SK-N-SH (cell line): ENCODE measurements around the gene APELA.

ENCODE experiments used
- CHD2 ChIP-seq: fragments of 150-350 bp; IDR thresholded peaks from 2 replicates; pipeline ENCODE4 v1.6.1; 2018; ENCODE audit warnings: low read length; ENCODE audit not compliant: partially characterized antibody
- GABPA ChIP-seq: IDR thresholded peaks from 2 replicates; pipeline ENCODE4 v1.4.0; 2012; ENCODE audit warnings: low read depth, mild to moderate bottlenecking
- GATA2 ChIP-seq: sonication (generic); formaldehyde crosslinking; IDR thresholded peaks from 2 replicates; pipeline ENCODE4 v1.5.0; 2020; ENCODE audit warnings: mild to moderate bottlenecking, missing genetic modification reagents
- POLR2AphosphoS5 ChIP-seq: IDR thresholded peaks from 2 replicates; pipeline ENCODE4 v1.6.1; 2012; ENCODE audit warnings: low read depth, low read length
- RAD21 ChIP-seq: IDR thresholded peaks from 2 replicates; pipeline ENCODE4 v1.6.1; 2012; ENCODE audit warnings: mild to moderate bottlenecking, low read length
- RCOR1 ChIP-seq: fragments of 150-350 bp; IDR thresholded peaks from 2 replicates; pipeline ENCODE4 v1.6.1; 2017; ENCODE audit warnings: antibody characterized with exemption, low read length
- REST ChIP-seq: IDR thresholded peaks from 2 replicates; pipeline ENCODE4 v1.6.1; 2012; ENCODE audit warnings: mild to moderate bottlenecking, low read depth, low read length, moderate library complexity
- RFX5 ChIP-seq: IDR thresholded peaks from 2 replicates; pipeline ENCODE4 v1.6.1; 2012; ENCODE audit warnings: mild to moderate bottlenecking, improper control_type of control experiment, low read length
- TAF1 ChIP-seq: IDR thresholded peaks from 2 replicates; pipeline ENCODE4 v1.6.1; 2012; ENCODE audit warnings: low read depth, mild to moderate bottlenecking, low read length, moderate library complexity, borderline replicate concordance
- YY1 ChIP-seq: IDR thresholded peaks from 2 replicates; pipeline ENCODE4 v1.4.0; 2012; ENCODE audit warnings: low read depth, mild to moderate bottlenecking
- TF ChIP-seq, protein P1 (sequence below): fragments of 150-350 bp; IDR thresholded peaks from 2 replicates; pipeline ENCODE4 v1.6.1; 2017; ENCODE audit warnings: antibody characterized with exemption, low read length, low read depth, borderline replicate concordance
- TF ChIP-seq, protein P2 (sequence below): fragments of 200-600 bp; sonication (generic); IDR thresholded peaks from 2 replicates; pipeline ENCODE4 v1.6.1; 2017; ENCODE audit warnings: antibody characterized with exemption, mild to moderate bottlenecking, moderate library complexity

GRCh38 chr4:164847016-164847415 is 30.0 kb upstream of the APELA start:
- TF ChIP-seq GATA2 (CRISPR knock-in tag) = no peak
- no peak for TF ChIP-seq CHD2
- TF ChIP-seq, protein P1, sequence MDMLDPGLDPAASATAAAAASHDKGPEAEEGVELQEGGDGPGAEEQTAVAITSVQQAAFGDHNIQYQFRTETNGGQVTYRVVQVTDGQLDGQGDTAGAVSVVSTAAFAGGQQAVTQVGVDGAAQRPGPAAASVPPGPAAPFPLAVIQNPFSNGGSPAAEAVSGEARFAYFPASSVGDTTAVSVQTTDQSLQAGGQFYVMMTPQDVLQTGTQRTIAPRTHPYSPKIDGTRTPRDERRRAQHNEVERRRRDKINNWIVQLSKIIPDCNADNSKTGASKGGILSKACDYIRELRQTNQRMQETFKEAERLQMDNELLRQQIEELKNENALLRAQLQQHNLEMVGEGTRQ = no peak
- TF ChIP-seq, protein P2, sequence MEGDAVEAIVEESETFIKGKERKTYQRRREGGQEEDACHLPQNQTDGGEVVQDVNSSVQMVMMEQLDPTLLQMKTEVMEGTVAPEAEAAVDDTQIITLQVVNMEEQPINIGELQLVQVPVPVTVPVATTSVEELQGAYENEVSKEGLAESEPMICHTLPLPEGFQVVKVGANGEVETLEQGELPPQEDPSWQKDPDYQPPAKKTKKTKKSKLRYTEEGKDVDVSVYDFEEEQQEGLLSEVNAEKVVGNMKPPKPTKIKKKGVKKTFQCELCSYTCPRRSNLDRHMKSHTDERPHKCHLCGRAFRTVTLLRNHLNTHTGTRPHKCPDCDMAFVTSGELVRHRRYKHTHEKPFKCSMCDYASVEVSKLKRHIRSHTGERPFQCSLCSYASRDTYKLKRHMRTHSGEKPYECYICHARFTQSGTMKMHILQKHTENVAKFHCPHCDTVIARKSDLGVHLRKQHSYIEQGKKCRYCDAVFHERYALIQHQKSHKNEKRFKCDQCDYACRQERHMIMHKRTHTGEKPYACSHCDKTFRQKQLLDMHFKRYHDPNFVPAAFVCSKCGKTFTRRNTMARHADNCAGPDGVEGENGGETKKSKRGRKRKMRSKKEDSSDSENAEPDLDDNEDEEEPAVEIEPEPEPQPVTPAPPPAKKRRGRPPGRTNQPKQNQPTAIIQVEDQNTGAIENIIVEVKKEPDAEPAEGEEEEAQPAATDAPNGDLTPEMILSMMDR = no peak
- TF ChIP-seq RAD21 = no peak
- no peak for TF ChIP-seq POLR2AphosphoS5
- no peak for TF ChIP-seq RCOR1
- no peak for TF ChIP-seq RFX5
- TF ChIP-seq TAF1 = no peak
- TF ChIP-seq YY1 = no peak
- no peak for TF ChIP-seq REST
- TF ChIP-seq GABPA = no peak
